Measurements from ENCODE around the gene CES2.
"Not testable (repeated sequence)": the region's sequence is repeated elsewhere in the genome, so short reads cannot be mapped to it uniquely, and the experiment has no call there.

The CES2 gene

GRCh38 chr16:66953462-66954096 lies 18.3 kb downstream of the CES2 start:
- H3K4me3 ChIP-seq (ENCODE audit: insufficient read depth in 1 of 2, low read depth in 1 of 2, low read length in 2 of 2), result no peak overlapping the region
- no peaks in the 10 kb centered on the region for H3K36me3 ChIP-seq (ENCODE audit: control insufficient read depth in 1 of 2, insufficient read depth in 2 of 2, low read depth in 1 of 2, low read length in 2 of 2)

GRCh38 chr16:66954097-66954659 lies 18.9 kb downstream of the CES2 start:
- Histone ChIP-seq H3K4me1 (ENCODE audit: control insufficient read depth, insufficient read depth, low read depth, low read length) (no peaks in the 10 kb centered on the region), H4K91ac (ENCODE audit: low read length) (no peak overlapping the region), H2BK15ac (ENCODE audit: low read depth, poor library complexity, severe bottlenecking) (no peak overlapping the region), H3K4me3 (ENCODE audit: insufficient read depth in 1 of 2, low read depth in 1 of 2, low read length in 2 of 2) (no peak overlapping the region), H2BK120ac (ENCODE audit: low read depth, low read length) (no peak overlapping the region), H2AK5ac (ENCODE audit: low read length, severe bottlenecking) (no peak overlapping the region), H2BK12ac (ENCODE audit: low read length in 2 of 2) (no peak overlapping the region), H3K9me3 (ENCODE audit: control insufficient read depth, low read length) (peaks cover 4% of the 10 kb centered on the region), H3K23ac (ENCODE audit: low read length in 2 of 2) (no peak overlapping the region), H3K14ac (ENCODE audit: low read length in 2 of 2) (no peak overlapping the region), H2AFZ (ENCODE audit: low read depth, low read length) (no peak overlapping the region), H3K27ac (ENCODE audit: low read length, poor library complexity, severe bottlenecking) (no peak overlapping the region), H3K4ac (ENCODE audit: low read depth in 1 of 2, low read length in 2 of 2) (no peak overlapping the region), H3K4me2 (ENCODE audit: low read length, poor library complexity, severe bottlenecking) (no peak overlapping the region), H3K36me3 (ENCODE audit: control insufficient read depth in 1 of 2, insufficient read depth in 2 of 2, low read depth in 1 of 2, low read length in 2 of 2) (no peaks in the 10 kb centered on the region), H3K79me1 (replicated peaks; ENCODE audit: low read length, poor library complexity, severe bottlenecking) (no peaks in the 10 kb centered on the region), H3K27me3 (ENCODE audit: control insufficient read depth in 1 of 2, insufficient read depth in 1 of 2, low read length in 2 of 2) (peaks cover 10 to 16% of the 10 kb centered on the region in 2 experiments), H3K18ac (ENCODE audit: low read depth in 1 of 2, low read length in 2 of 2) (no peak overlapping the region), H3K9ac (ENCODE audit: low read length) (peak overlapping the region; percentile 45), H2BK5ac (ENCODE audit: low read depth, low read length, poor library complexity, severe bottlenecking) (no peak overlapping the region), H4K8ac (ENCODE audit: low read length) (no peak overlapping the region)
- WGBS, result 21% methylated on average over 7 of the region's 8 CpGs
- DNase-seq, result peak; percentile 82

More at GRCh38 chr16:66953462-66954096, 18.3 kb downstream of the CES2 start:
- peaks cover 4% of the 10 kb centered on the region for H3K9me3 ChIP-seq (ENCODE audit: control insufficient read depth, low read length)
- H3K4me1 ChIP-seq (ENCODE audit: control insufficient read depth, insufficient read depth, low read depth, low read length), result peaks cover 2% of the 10 kb centered on the region
- no peaks in the 10 kb centered on the region for H3K79me1 ChIP-seq (replicated peaks; ENCODE audit: low read length, poor library complexity, severe bottlenecking)
- WGBS, result 86% methylated on average over 10 of the region's 10 CpGs
- no peak overlapping the region for H2AFZ ChIP-seq (ENCODE audit: low read depth, low read length)
- no peak overlapping the region for H4K8ac ChIP-seq (ENCODE audit: low read length)
- no peak overlapping the region for H2AK5ac ChIP-seq (ENCODE audit: low read length, severe bottlenecking)
- DNase-seq, result no peak
- H3K4ac ChIP-seq (ENCODE audit: low read depth in 1 of 2, low read length in 2 of 2), result no peak overlapping the region
- no peak overlapping the region for H2BK12ac ChIP-seq (ENCODE audit: low read length in 2 of 2)
- H2BK5ac ChIP-seq (ENCODE audit: low read depth, low read length, poor library complexity, severe bottlenecking), result no peak overlapping the region
- no peak overlapping the region for H4K91ac ChIP-seq (ENCODE audit: low read length)
- no peak overlapping the region for H3K23ac ChIP-seq (ENCODE audit: low read length in 2 of 2)
- H3K27ac ChIP-seq (ENCODE audit: low read length, poor library complexity, severe bottlenecking), result no peak overlapping the region
- H3K4me2 ChIP-seq (ENCODE audit: low read length, poor library complexity, severe bottlenecking), result no peak overlapping the region
- peaks cover 15 to 20% of the 10 kb centered on the region in 2 experiments for H3K27me3 ChIP-seq (ENCODE audit: control insufficient read depth in 1 of 2, insufficient read depth in 1 of 2, low read length in 2 of 2)
- no peak overlapping the region for H2BK120ac ChIP-seq (ENCODE audit: low read depth, low read length)
- peak overlapping the region; percentile 45 for H3K9ac ChIP-seq (ENCODE audit: low read length)
- no peak overlapping the region for H3K18ac ChIP-seq (ENCODE audit: low read depth in 1 of 2, low read length in 2 of 2)
- H3K14ac ChIP-seq (ENCODE audit: low read length in 2 of 2), result no peak overlapping the region
- H2BK15ac ChIP-seq (ENCODE audit: low read depth, poor library complexity, severe bottlenecking), result no peak overlapping the region

- H4K8ac ChIP-seq (ENCODE audit: low read length); H2BK5ac ChIP-seq (ENCODE audit: low read depth, low read length, poor library complexity, severe bottlenecking); H4K91ac ChIP-seq (ENCODE audit: low read length); H3K27ac ChIP-seq (ENCODE audit: low read length, poor library complexity, severe bottlenecking); H3K23ac ChIP-seq (ENCODE audit: low read length in 2 of 2); H3K4me3 ChIP-seq (ENCODE audit: insufficient read depth in 1 of 2, low read depth in 1 of 2, low read length in 2 of 2); H3K4ac ChIP-seq (ENCODE audit: low read depth in 1 of 2, low read length in 2 of 2); H2BK12ac ChIP-seq (ENCODE audit: low read length in 2 of 2); H3K18ac ChIP-seq (ENCODE audit: low read depth in 1 of 2, low read length in 2 of 2); H2AFZ ChIP-seq (ENCODE audit: low read depth, low read length); H3K9me3 ChIP-seq (ENCODE audit: control insufficient read depth, low read length); H2BK120ac ChIP-seq (ENCODE audit: low read depth, low read length); H3K4me2 ChIP-seq (ENCODE audit: low read length, poor library complexity, severe bottlenecking); H3K36me3 ChIP-seq (ENCODE audit: control insufficient read depth in 1 of 2, insufficient read depth in 2 of 2, low read depth in 1 of 2, low read length in 2 of 2); H3K14ac ChIP-seq (ENCODE audit: low read length in 2 of 2); H2AK5ac ChIP-seq (ENCODE audit: low read length, severe bottlenecking); DNase-seq; H3K4me1 ChIP-seq (ENCODE audit: control insufficient read depth, insufficient read depth, low read depth, low read length); H3K9ac ChIP-seq (ENCODE audit: low read length); H3K79me1 ChIP-seq (replicated peaks; ENCODE audit: low read length, poor library complexity, severe bottlenecking); H2BK15ac ChIP-seq (ENCODE audit: low read depth, poor library complexity, severe bottlenecking): not testable (repeated sequence)
- peaks cover 0 to 12% of the 10 kb centered on the region in 2 experiments for H3K27me3 ChIP-seq (ENCODE audit: control insufficient read depth in 1 of 2, insufficient read depth in 1 of 2, low read length in 2 of 2)
- WGBS, result 72% methylated on average over 10 of the region's 17 CpGs
Observed at GRCh38 chr16:66955363-66956153, 20.2 kb downstream of the CES2 start.

- no CpG with 5 or more reads among the region's 1 CpG for WGBS
- not testable (repeated sequence) for H3K23ac ChIP-seq (ENCODE audit: low read length in 2 of 2); H3K18ac ChIP-seq (ENCODE audit: low read depth in 1 of 2, low read length in 2 of 2); H2AFZ ChIP-seq (ENCODE audit: low read depth, low read length); H4K8ac ChIP-seq (ENCODE audit: low read length); H2BK15ac ChIP-seq (ENCODE audit: low read depth, poor library complexity, severe bottlenecking); H3K9ac ChIP-seq (ENCODE audit: low read length); H2BK5ac ChIP-seq (ENCODE audit: low read depth, low read length, poor library complexity, severe bottlenecking); H3K4me2 ChIP-seq (ENCODE audit: low read length, poor library complexity, severe bottlenecking); H2AK5ac ChIP-seq (ENCODE audit: low read length, severe bottlenecking); H3K14ac ChIP-seq (ENCODE audit: low read length in 2 of 2); H2BK120ac ChIP-seq (ENCODE audit: low read depth, low read length); H3K36me3 ChIP-seq (ENCODE audit: control insufficient read depth in 1 of 2, insufficient read depth in 2 of 2, low read depth in 1 of 2, low read length in 2 of 2); H4K91ac ChIP-seq (ENCODE audit: low read length); H3K79me1 ChIP-seq (replicated peaks; ENCODE audit: low read length, poor library complexity, severe bottlenecking); H3K4ac ChIP-seq (ENCODE audit: low read depth in 1 of 2, low read length in 2 of 2); H3K4me1 ChIP-seq (ENCODE audit: control insufficient read depth, insufficient read depth, low read depth, low read length); H3K4me3 ChIP-seq (ENCODE audit: insufficient read depth in 1 of 2, low read depth in 1 of 2, low read length in 2 of 2); DNase-seq; H2BK12ac ChIP-seq (ENCODE audit: low read length in 2 of 2); H3K27ac ChIP-seq (ENCODE audit: low read length, poor library complexity, severe bottlenecking); H3K9me3 ChIP-seq (ENCODE audit: control insufficient read depth, low read length)
- peaks cover 0 to 12% of the 10 kb centered on the region in 2 experiments for H3K27me3 ChIP-seq (ENCODE audit: control insufficient read depth in 1 of 2, insufficient read depth in 1 of 2, low read length in 2 of 2)
Observed at GRCh38 chr16:66956154-66956457, 20.8 kb downstream of the CES2 start.

Data from mesenchymal stem cell (in vitro differentiated cells and primary cell).